ENCODE data around the gene PTPRF. TPM values are rescaled to one million over a fixed set of nuclear protein-coding genes. Genes with fewer than 3 reads are reported as not detected.

The PTPRF gene
- total RNA-seq, 1 donor from 2014 or later: 145 TPM

GRCh38 chr1:43545339-43545694 lies 14.6 kb downstream of the PTPRF start:
- no peak for TF ChIP-seq CTCF (IDR thresholded peaks at IDR 0.05; ENCODE audit: unreplicated experiment)
- H3K9me3 Mint-ChIP-seq (ENCODE audit: unreplicated experiment): no peaks in the 10 kb centered on the region
- H3K4me3 Mint-ChIP-seq (ENCODE audit: unreplicated experiment): no peak overlapping the region
- H3K4me1 Mint-ChIP-seq (ENCODE audit: unreplicated experiment): peaks cover 14% of the 10 kb centered on the region
- DNase-seq (ENCODE audit: low spot score): no peak
- H3K27ac Mint-ChIP-seq (ENCODE audit: unreplicated experiment): peak overlapping the region; percentile 62
- peaks cover 14% of the 10 kb centered on the region for H3K27me3 Mint-ChIP-seq (ENCODE audit: unreplicated experiment)
- peaks cover 13% of the 10 kb centered on the region for H3K36me3 Mint-ChIP-seq (ENCODE audit: low read depth, unreplicated experiment)

DNA sequence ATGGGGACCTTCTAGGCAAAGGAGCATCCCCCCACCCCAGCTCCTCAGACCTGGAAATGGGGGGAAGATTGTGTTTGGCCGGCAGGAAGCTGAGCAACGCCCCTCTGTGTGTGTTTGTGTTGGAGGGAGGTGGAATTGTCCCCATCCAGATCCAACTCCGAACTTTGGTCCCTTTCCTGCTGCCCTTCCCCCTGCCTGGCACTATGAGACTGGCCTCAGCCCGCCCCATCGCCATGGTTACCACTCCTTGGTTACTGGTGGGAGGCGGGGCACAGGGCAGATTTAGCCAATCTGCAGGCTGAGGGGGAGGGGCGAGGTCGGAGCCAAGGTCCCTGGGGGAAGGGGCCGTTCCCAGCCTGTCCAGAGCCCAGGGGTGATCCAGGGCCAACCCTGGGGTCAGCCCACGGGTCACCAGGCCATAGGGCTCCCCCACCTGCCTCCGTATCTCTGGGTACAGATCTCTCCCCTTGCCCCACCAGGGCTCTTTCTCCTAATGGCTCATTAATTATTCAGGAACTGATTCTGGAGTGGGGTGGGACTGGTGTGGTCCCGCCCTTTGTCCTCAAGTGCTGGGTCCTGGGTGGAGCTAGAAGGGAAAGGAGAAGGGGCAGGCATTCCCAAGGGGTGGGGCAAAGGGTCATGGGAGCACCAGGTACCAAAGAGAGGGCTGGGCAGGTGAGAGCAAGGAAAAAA lies 15.2 kb downstream of the PTPRF start:
- peaks cover 17% of the 10 kb centered on the region for H3K4me1 Mint-ChIP-seq (ENCODE audit: unreplicated experiment)
- DNase-seq (ENCODE audit: low spot score): peak; percentile 87
- H3K27me3 Mint-ChIP-seq (ENCODE audit: unreplicated experiment): peaks cover 14% of the 10 kb centered on the region
- H3K36me3 Mint-ChIP-seq (ENCODE audit: low read depth, unreplicated experiment): peaks cover 13% of the 10 kb centered on the region
- TF ChIP-seq CTCF (IDR thresholded peaks at IDR 0.05; ENCODE audit: unreplicated experiment): no peak
- H3K9me3 Mint-ChIP-seq (ENCODE audit: unreplicated experiment): no peaks in the 10 kb centered on the region
- no peak overlapping the region for H3K4me3 Mint-ChIP-seq (ENCODE audit: unreplicated experiment)
- H3K27ac Mint-ChIP-seq (ENCODE audit: unreplicated experiment): peak overlapping the region; percentile 62

- H3K27ac Mint-ChIP-seq (ENCODE audit: unreplicated experiment): peak overlapping the region; percentile 62
- H3K9me3 Mint-ChIP-seq (ENCODE audit: unreplicated experiment): no peaks in the 10 kb centered on the region
- H3K27me3 Mint-ChIP-seq (ENCODE audit: unreplicated experiment): peaks cover 12% of the 10 kb centered on the region
- peaks cover 13% of the 10 kb centered on the region for H3K36me3 Mint-ChIP-seq (ENCODE audit: low read depth, unreplicated experiment)
- no peak for DNase-seq (ENCODE audit: low spot score)
- TF ChIP-seq CTCF (IDR thresholded peaks at IDR 0.05; ENCODE audit: unreplicated experiment): no peak
- peak overlapping the region; percentile 14 for H3K4me3 Mint-ChIP-seq (ENCODE audit: unreplicated experiment)
- H3K4me1 Mint-ChIP-seq (ENCODE audit: unreplicated experiment): peaks cover 17% of the 10 kb centered on the region
Measured at GRCh38 chr1:43546388-43547100, 15.9 kb downstream of the PTPRF start.

GRCh38 chr1:43547538-43548072 lies 16.9 kb downstream of the PTPRF start:
- peak overlapping the region; percentile 18 for H3K27ac Mint-ChIP-seq (ENCODE audit: unreplicated experiment)
- no peak for TF ChIP-seq CTCF (IDR thresholded peaks at IDR 0.05; ENCODE audit: unreplicated experiment)
- no peak for DNase-seq (ENCODE audit: low spot score)
- peaks cover 16% of the 10 kb centered on the region for H3K27me3 Mint-ChIP-seq (ENCODE audit: unreplicated experiment)
- H3K36me3 Mint-ChIP-seq (ENCODE audit: low read depth, unreplicated experiment): peaks cover 13% of the 10 kb centered on the region
- H3K4me3 Mint-ChIP-seq (ENCODE audit: unreplicated experiment): no peak overlapping the region
- peaks cover 17% of the 10 kb centered on the region for H3K4me1 Mint-ChIP-seq (ENCODE audit: unreplicated experiment)
- no peaks in the 10 kb centered on the region for H3K9me3 Mint-ChIP-seq (ENCODE audit: unreplicated experiment)
